Left forelimb (tissue), 1 donor: ENCODE measurements around the gene USE1.
"Not testable (repeated sequence)": the region's sequence is repeated elsewhere in the genome, so short reads cannot be mapped to it uniquely, and the experiment has no call there.

Experiments used
- DNase-seq: peaks from one replicate; pipeline ENCODE4 v3.0.0-alpha.2; 2018; ENCODE audit warnings: low spot score

The USE1 gene, protein sequence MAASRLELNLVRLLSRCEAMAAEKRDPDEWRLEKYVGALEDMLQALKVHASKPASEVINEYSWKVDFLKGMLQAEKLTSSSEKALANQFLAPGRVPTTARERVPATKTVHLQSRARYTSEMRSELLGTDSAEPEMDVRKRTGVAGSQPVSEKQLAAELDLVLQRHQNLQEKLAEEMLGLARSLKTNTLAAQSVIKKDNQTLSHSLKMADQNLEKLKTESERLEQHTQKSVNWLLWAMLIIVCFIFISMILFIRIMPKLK

DNA sequence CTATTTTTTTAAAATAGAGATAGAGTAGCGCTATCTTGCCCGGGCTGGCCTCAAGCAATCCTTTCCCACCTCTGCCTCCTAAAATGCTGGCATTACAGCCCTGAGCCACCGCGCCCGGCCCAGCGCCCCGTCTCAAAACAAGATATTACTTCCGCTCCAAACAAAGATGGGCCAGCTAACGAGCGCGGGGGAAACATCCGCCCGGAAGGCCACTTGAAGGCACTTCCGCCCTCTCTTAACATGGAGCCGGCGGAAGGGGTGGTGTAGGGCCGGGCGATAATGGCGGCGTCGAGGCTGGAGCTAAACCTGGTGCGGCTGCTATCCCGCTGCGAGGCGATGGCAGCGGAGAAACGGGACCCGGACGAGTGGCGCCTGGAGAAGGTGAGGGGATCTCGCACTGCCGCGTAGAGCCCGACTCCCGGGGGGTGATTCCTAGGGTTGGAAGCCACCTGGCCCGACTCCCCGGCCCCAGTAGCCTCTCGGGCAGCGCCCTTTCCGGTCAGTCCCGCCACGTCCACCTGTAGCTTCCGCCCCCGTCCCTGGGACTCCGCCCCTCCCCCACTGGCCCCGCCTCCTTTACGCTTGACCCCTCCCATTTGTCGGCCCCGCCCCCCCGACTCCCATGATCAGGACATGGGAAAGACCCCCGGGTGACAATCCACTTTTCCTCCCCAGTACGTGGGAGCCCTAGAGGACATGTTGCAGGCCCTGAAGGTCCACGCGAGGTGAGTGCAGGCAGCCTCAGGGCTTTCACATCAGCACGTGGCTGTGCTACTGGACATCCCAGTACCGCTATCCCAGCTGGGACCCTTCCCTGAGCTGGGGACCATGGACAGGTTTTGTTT, at the start of gene USE1:
USE1 (plus strand) TSS at position 231 of the 845 bp plus-strand sequence; CDS start at position 280, 49 bp downstream.
- peak; percentile 93 for DNase-seq

DNA sequence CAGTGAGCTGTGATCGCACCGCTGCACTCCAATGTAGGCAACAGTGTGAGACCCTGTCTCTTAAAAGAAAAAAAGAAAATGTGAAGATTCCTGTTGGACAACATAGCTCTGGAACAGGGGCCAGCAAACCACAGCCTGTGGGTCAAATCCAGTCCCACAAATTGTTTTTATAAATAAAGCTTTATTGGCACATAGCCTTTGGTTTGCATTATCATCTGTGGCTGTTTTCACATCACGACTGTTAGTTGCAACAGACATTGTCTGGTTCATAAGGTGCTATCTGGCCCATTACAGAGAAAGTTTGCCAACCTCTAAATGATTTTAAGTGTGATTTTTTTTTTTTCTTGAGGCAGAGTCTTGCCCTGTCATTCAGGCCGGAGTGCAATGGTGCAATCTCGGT, 49.4 kb upstream of the USE1 start:
- DNase-seq = no peak

DNA sequence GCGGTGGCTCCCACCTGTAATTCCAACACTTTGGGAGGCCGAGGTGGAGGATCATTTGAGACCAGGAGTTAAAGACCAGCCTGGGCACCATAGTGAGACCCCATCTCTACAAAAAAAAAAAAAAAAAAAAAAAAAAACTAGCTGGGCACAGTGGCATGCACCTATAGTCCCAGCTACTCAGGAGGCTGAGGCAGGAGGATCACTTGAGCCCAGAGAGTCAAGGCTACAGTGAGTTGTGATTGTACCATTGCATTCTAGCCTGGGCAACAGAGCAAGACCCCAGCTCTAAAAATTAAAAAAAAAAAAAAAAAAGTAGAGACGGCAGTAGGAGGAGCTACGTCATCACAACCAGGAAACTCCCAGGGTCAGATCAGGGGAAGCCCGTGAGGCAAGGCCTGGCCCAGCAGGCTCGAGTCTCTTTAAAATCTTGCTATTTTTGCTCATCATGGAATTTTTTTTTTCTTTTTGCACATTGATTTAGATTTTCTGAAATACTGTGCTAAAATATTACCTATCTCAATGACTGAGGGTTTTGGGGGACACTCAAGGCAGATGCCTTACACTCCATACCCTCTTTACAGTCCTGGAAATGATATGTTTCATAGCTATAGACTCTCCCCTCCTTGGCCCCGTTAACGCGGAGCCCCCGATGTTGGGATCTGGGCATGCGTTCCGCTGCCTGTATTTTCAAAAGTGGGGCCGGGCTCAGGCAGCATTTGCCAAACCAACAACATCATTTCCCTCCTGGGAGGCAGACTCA, 44.4 kb upstream of the USE1 start:
- no peak for DNase-seq

GRCh38 chr19:17171874-17172273, 43.3 kb upstream of the USE1 start:
- DNase-seq = no peak

DNA sequence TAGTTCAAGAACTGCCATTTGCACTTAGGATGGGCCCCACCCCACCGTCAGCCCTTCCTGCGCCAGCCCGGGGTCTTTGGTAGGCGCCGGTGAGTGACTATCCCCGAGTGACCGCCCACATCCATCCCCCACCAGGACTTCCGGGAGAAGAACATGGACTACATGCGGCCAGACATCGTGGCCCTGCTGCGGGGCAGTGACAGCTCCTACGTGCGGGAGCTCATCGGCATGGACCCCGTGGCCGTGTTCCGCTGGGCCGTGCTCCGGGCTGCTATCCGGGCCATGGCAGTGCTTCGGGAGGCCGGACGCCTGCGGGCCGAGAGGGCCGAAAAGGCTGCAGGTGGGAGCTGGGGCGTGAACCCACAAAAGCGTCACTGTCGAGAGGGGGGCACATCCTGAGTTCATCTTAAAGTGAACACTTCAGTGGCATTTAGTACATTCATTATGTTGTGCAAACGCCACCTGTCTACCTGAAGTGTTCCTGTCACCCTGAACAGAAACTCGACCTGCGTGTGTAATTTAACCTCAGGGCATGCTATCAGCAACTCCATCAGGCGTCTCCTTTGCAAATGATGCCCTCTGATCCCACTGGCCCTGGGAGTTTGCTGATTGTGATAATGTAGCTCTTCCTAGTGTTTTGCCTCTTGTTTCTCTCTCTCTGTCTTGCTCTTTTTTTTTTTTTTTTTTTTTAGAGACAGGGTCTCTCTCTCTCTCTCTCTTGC, 42.4 kb upstream of the USE1 start:
- no peak for DNase-seq

GRCh38 chr19:17178291-17178690, 36.9 kb upstream of the USE1 start:
- DNase-seq = no peak

DNA sequence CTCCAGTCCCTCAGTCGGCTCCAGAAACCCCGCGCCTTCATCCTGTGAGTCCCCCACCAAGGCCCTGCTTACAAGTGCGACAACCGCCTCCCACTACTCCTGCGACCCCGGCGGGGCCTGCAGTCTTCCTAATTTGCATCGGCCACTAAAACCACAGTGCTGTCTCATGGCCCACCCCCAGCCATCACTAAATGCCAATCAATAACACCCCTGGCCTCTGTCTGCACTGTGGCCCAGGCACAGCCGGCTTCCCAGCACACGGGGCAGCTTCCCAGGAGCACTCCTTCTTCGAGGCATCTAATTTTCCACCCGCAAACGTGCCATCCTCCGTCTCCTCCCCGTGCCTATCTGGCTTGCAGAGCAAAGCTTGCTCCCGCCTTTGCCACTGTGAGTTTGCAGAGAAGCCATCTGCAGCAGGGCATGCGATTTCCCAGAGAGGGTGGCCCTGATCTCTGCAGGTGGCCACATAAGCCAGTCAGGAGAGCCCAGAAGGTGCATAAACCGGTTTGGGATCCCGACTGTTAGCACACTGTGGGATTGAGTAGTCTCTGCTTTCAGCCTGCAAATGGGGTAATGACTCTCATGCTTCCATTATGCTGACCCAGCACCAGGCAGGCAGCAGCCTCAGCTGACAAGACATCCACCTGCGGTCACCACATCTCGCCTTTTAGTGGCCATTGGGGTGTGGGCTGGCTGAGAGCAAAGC, 34.0 kb upstream of the USE1 start:
- DNase-seq = no peak

GRCh38 chr19:17183271-17183761, 31.8 kb upstream of the USE1 start:
- DNase-seq = no peak

- no peak for DNase-seq
Observed at GRCh38 chr19:17183858-17184321, 31.3 kb upstream of the USE1 start.

GRCh38 chr19:17184371-17184841, 30.8 kb upstream of the USE1 start:
- DNase-seq = no peak

DNA sequence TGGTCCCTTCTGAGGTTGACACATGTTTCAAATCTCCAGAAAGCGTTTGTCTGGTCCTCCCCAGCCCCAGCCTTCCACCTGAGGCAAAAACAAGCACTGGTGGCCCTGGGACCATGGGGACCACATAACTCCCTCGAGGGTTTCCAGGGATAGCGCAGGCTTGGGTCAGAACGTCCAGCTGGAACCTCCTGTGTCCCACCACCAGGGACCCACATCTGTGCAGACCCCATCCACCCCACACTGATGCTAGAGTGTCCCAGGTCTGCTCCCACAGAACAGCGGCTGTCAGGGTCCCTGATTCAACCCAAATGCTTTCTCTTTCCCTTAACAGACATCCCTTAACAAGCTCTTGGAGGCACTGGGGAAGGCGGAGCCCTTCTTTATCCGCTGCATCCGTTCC, 29.6 kb upstream of the USE1 start:
- no peak for DNase-seq

DNA sequence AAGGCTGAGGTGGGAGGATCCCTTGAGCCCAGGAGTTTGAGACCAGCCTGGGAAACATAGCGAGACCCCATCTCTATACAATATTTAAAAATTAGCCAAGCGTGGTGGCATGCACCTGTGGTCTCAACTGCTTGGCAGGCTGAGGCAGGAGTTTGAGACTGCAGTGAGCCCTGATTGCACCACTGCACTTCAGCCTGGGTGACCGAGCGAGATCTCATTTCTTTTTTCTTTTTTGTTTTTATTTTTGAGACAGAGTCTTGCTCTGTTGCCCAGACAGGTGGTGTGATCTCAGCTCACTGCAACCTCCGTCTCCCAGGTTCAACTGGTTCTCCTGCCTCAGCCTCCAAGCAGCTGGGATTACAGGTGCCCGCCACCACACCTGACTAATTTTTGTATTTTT, 23.4 kb upstream of the USE1 start:
- not testable (repeated sequence) for DNase-seq

GRCh38 chr19:17192751-17193150, 22.4 kb upstream of the USE1 start:
- DNase-seq = no peak

DNA sequence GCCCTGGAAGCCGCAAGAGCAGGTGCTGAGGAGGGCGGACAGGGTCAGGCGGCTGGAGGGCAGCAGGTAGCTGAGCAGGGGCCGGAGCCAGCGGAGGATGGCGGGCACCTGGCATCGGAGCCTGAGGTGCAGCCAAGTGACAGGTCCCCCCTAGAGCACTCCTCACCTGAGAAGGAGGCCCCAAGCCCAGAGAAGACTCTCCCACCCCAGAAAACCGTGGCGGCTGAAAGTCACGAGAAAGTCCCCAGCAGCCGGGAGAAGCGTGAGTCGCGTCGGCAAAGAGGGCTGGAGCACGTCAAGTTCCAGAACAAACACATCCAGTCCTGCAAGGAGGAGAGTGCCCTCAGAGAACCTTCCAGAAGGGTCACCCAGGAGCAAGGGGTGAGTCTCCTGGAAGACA, 20.5 kb upstream of the USE1 start:
- no peak for DNase-seq

- no peak for DNase-seq
Observed at GRCh38 chr19:17195106-17195505, 20.1 kb upstream of the USE1 start.

- DNase-seq = no peak
Observed at GRCh38 chr19:17196610-17197009, 18.5 kb upstream of the USE1 start.

DNA sequence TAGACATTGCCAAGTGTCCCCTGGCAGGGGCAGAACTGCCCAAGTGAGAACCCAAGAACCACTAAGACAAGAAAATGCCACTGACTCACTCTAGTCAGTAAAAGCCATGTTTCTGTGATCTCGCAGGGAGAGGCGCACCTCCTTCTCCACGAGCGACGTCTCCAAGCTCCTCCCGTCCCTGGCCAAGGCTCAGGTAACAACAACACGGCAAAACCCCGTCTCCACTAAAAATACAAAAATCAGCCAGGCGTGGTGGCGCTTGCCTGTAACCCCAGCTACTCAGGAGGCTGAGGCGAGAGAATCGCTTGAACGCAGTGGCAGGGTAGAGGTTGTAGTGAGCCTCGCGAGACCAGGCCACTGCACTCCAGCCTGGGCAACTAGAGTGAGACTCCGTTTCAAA, 17.5 kb upstream of the USE1 start:
- no peak for DNase-seq

GRCh38 chr19:17200408-17201079, 14.6 kb upstream of the USE1 start:
- DNase-seq = no peak

- DNase-seq = no peak
Observed at GRCh38 chr19:17202249-17202648, 12.9 kb upstream of the USE1 start.

DNA sequence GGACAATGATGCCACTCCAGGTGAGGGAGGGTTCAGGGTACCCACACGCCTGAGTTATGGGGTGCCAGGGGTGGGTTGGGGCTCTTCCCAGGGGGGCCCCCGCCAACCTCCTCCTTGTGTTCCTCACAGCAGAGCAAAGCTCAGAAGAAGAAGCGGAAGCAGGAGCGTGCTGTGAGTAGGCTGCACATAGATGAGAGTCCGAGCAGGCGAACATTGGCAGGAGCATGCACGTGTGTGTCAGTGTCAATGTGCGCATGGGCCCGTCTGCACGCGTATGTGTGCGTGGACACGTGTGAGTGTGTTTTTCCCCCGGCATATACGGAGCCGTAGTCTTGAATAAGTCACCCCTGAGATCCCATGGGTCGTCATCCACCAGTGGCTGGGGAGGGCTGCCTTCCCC, 12.4 kb upstream of the USE1 start:
- DNase-seq = no peak
